ENCODE measurements around the gene ZNF350. TPM values are rescaled to one million over a fixed set of nuclear protein-coding genes. Genes with fewer than 3 reads are reported as not detected.
A peak's percentile ranks its signal among the peaks of the same experiment; 100 is the strongest.

Gene ZNF350
- total and polyA plus RNA-seq, 4 donors = 2.1 to 4.9 (median 3.6) TPM

- H3K9me3 ChIP-seq (ENCODE audit: control insufficient read depth in 4 of 4, low read length in 3 of 4) = peaks cover 50 to 80% (median 69%) of the 10 kb centered on the region in 4 donors
- no peaks in the 10 kb centered on the region for H3K4me1 ChIP-seq (ENCODE audit: control insufficient read depth in 4 of 4, insufficient read depth in 4 of 4, low read length in 3 of 4)
- TF ChIP-seq RAD21 (IDR thresholded peaks at IDR 0.05) (no peak), ZBTB33 (IDR thresholded peaks at IDR 0.05) (no peak), HNF4G (IDR thresholded peaks at IDR 0.05) (no peak), EGR1 (IDR thresholded peaks at IDR 0.05; ENCODE audit: low read depth in 2 of 2) (no peak), NR2F2 (IDR thresholded peaks at IDR 0.05) (no peak)
- H3K27me3 ChIP-seq (ENCODE audit: control insufficient read depth in 4 of 4, insufficient read depth in 4 of 4, low read length in 3 of 4) = no peaks in the 10 kb centered on the region
- peaks cover 31 to 92% (median 78%) of the 10 kb centered on the region in 4 donors for H3K36me3 ChIP-seq (ENCODE audit: control insufficient read depth in 4 of 4, insufficient read depth in 3 of 4, low read depth in 1 of 4, low read length in 3 of 4)
- no peak overlapping the region for H3K4me3 ChIP-seq (ENCODE audit: low read depth in 1 of 3, low read length in 3 of 3)
- no peak for DNase-seq (ENCODE audit: low spot score)
- H3K9ac ChIP-seq (ENCODE audit: low read depth in 1 of 2, low read length in 2 of 2) = no peak overlapping the region
- 98% methylated on average over 2 of the region's 2 CpGs for WGBS
- no peak overlapping the region for H3K27ac ChIP-seq (ENCODE audit: low read depth in 1 of 2, low read length in 2 of 2)
These were observed 47.7 kb downstream of the ZNF350 start for GRCh38 chr19:51938936-51939335.

GRCh38 chr19:51931921-51932320 is 54.7 kb downstream of the ZNF350 start:
- peak overlapping the region in 2 of 3 donors; percentile 34 to 48 for H3K4me3 ChIP-seq (ENCODE audit: low read depth in 1 of 3, low read length in 3 of 3)
- no peak overlapping the region for H3K27ac ChIP-seq (ENCODE audit: low read depth in 1 of 2, low read length in 2 of 2)
- peaks cover 3 to 7% (median 5%) of the 10 kb centered on the region in 4 donors for H3K4me1 ChIP-seq (ENCODE audit: control insufficient read depth in 4 of 4, insufficient read depth in 4 of 4, low read length in 3 of 4)
- WGBS = 97% methylated on average over 8 of the region's 8 CpGs
- H3K36me3 ChIP-seq (ENCODE audit: control insufficient read depth in 4 of 4, insufficient read depth in 3 of 4, low read depth in 1 of 4, low read length in 3 of 4) = peaks cover 19 to 62% (median 59%) of the 10 kb centered on the region in 4 donors
- TF ChIP-seq YY1 (IDR thresholded peaks at IDR 0.05) (no peak), REST (IDR thresholded peaks at IDR 0.05) (no peak), FOXA1 (IDR thresholded peaks at IDR 0.05) (no peak), ZBTB33 (IDR thresholded peaks at IDR 0.05) (no peak), HNF4G (IDR thresholded peaks at IDR 0.05) (no peak), JUND (IDR thresholded peaks at IDR 0.05) (no peak), HNF4A (conservative IDR thresholded peaks at IDR 0.05) (no peak), TAF1 (conservative IDR thresholded peaks at IDR 0.05) (no peak), MAX (IDR thresholded peaks at IDR 0.05) (no peak), RAD21 (IDR thresholded peaks at IDR 0.05) (no peak), NR2F2 (IDR thresholded peaks at IDR 0.05) (no peak), RXRA (IDR thresholded peaks at IDR 0.05) (no peak)
- H3K27me3 ChIP-seq (ENCODE audit: control insufficient read depth in 4 of 4, insufficient read depth in 4 of 4, low read length in 3 of 4) = no peaks in the 10 kb centered on the region
- no peak overlapping the region for H3K9ac ChIP-seq (ENCODE audit: low read depth in 1 of 2, low read length in 2 of 2)
- H3K9me3 ChIP-seq (ENCODE audit: control insufficient read depth in 4 of 4, low read length in 3 of 4) = peaks cover 18 to 36% (median 35%) of the 10 kb centered on the region in 4 donors
- no peak for DNase-seq (ENCODE audit: low spot score)

Measured in liver (tissue), 9 donors.